ENCODE measurements around the gene ZSCAN5C.
A peak's percentile ranks its signal among the peaks of the same experiment; 100 is the strongest.

Gene ZSCAN5C

DNA sequence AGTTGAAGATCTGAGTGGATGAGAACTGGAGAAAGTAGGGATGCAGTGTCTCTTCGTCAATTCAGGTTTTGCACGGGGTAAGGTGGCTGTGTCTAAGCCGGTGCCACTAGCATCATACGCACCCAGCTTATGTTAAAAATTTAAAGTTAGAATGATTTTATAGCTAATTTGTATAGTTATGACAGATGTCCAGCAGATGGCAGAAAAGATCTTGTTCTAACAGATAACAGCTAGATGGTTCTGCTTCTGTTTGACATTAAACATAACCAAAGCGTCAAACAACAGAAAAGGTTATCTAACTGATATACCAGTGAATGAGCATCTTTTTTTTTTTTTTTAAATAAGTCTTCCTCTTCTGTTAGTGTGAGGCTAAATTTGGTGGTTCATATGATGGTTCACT lies 51.7 kb downstream of the ZSCAN5C start:
- H3K4me2 ChIP-seq (ENCODE audit: low read length): no peak overlapping the region
- TF ChIP-seq, protein P1, sequence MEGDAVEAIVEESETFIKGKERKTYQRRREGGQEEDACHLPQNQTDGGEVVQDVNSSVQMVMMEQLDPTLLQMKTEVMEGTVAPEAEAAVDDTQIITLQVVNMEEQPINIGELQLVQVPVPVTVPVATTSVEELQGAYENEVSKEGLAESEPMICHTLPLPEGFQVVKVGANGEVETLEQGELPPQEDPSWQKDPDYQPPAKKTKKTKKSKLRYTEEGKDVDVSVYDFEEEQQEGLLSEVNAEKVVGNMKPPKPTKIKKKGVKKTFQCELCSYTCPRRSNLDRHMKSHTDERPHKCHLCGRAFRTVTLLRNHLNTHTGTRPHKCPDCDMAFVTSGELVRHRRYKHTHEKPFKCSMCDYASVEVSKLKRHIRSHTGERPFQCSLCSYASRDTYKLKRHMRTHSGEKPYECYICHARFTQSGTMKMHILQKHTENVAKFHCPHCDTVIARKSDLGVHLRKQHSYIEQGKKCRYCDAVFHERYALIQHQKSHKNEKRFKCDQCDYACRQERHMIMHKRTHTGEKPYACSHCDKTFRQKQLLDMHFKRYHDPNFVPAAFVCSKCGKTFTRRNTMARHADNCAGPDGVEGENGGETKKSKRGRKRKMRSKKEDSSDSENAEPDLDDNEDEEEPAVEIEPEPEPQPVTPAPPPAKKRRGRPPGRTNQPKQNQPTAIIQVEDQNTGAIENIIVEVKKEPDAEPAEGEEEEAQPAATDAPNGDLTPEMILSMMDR (IDR thresholded peaks at IDR 0.05): peak; percentile 43
- no peaks in the 10 kb centered on the region for H3K79me2 ChIP-seq
- no peak overlapping the region for H3K27ac ChIP-seq
- H3K27me3 ChIP-seq (ENCODE audit: control insufficient read depth, insufficient read depth, low read length): no peaks in the 10 kb centered on the region
- H3K9me3 ChIP-seq (ENCODE audit: control insufficient read depth, low read length): no peaks in the 10 kb centered on the region
- no peaks in the 10 kb centered on the region for H3K4me1 ChIP-seq
- no peak overlapping the region for H2AFZ ChIP-seq
- H3K36me3 ChIP-seq (ENCODE audit: control insufficient read depth, insufficient read depth, low read length): no peaks in the 10 kb centered on the region
- no peak overlapping the region for H3K4me3 ChIP-seq (ENCODE audit: low read depth, low read length)
- H3K9ac ChIP-seq: no peak overlapping the region

DNA sequence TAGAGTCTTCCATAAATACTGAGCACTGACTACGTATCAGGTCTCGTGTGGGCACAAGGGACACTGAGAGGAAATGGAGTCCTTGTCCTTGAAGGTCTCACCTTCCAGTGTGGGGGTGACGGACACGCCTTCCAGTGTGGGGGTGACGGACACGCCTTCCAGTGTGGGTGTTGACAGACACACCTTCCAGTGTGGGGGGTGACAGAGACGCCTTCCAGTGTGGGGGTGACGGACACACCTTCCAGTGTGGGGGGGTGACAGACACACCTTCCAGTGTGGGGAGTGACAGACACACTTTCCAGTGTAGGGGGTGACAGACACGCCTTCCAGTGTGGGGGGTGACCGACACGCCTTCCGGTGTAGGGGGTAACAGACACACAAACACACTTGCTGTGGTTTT lies 56.2 kb downstream of the ZSCAN5C start:
- H3K27ac ChIP-seq: no peak overlapping the region
- H3K36me3 ChIP-seq (ENCODE audit: control insufficient read depth, insufficient read depth, low read length): no peaks in the 10 kb centered on the region
- no peak overlapping the region for H3K4me2 ChIP-seq (ENCODE audit: low read length)
- no peaks in the 10 kb centered on the region for H3K4me1 ChIP-seq
- H3K9ac ChIP-seq: no peak overlapping the region
- H3K79me2 ChIP-seq: no peaks in the 10 kb centered on the region
- TF ChIP-seq, protein P1 (IDR thresholded peaks at IDR 0.05): no peak
- peak overlapping the region; percentile 45 for H2AFZ ChIP-seq
- H3K9me3 ChIP-seq (ENCODE audit: control insufficient read depth, low read length): no peaks in the 10 kb centered on the region
- H3K4me3 ChIP-seq (ENCODE audit: low read depth, low read length): no peak overlapping the region
- H3K27me3 ChIP-seq (ENCODE audit: control insufficient read depth, insufficient read depth, low read length): no peaks in the 10 kb centered on the region
